RWPE2 (cell line): Measurements from ENCODE around the gene SIX3.

Experiments used
- ATAC-seq: fragments of 200-7000 bp; cut with Tn5 transposase; 3 replicates; pipeline ENCODE4 v1.9.1; 2021; ENCODE audit warnings: low read depth
- DNase-seq: peaks from one replicate; pipeline ENCODE4 v3.0.0-alpha.2; 2020; ENCODE audit warnings: low spot score
- H3K27ac ChIP-seq: fragments of 450-650 bp; 2 replicates; pipeline ENCODE4 v1.5.1; 2017; ENCODE audit warnings: mild to moderate bottlenecking; ENCODE audit not compliant: poor library complexity, severe bottlenecking
- H3K27me3 ChIP-seq: fragments of 250-450 bp; sonication (Bioruptor Pico); 2 replicates; pipeline ENCODE4 v1.5.1; 2021; ENCODE audit warnings: mild to moderate bottlenecking, moderate library complexity; ENCODE audit not compliant: insufficient read depth, poor library complexity, severe bottlenecking
- H3K36me3 ChIP-seq: fragments of 250-450 bp; sonication (Bioruptor Pico); 2 replicates; pipeline ENCODE4 v1.5.1; 2020; ENCODE audit warnings: low read depth, mild to moderate bottlenecking, moderate library complexity
- H3K4me1 ChIP-seq: fragments of 250-450 bp; sonication (Bioruptor Pico); 2 replicates; pipeline ENCODE4 v1.5.1; 2021; ENCODE audit warnings: mild to moderate bottlenecking, moderate library complexity; ENCODE audit not compliant: insufficient read depth, poor library complexity, severe bottlenecking
- H3K4me3 ChIP-seq: fragments of 250-450 bp; sonication (Bioruptor Pico); 2 replicates; pipeline ENCODE4 v1.5.1; 2021; ENCODE audit warnings: mild to moderate bottlenecking, moderate library complexity; ENCODE audit not compliant: severe bottlenecking
- H3K9me3 ChIP-seq: fragments of 250-450 bp; sonication (Bioruptor Pico); 2 replicates; pipeline ENCODE4 v1.5.1; 2021; ENCODE audit warnings: mild to moderate bottlenecking, moderate library complexity; ENCODE audit not compliant: severe bottlenecking
- CTCF ChIP-seq: fragments of 450-650 bp; IDR thresholded peaks from one replicate; pipeline ENCODE4 v1.5.1; 2017; ENCODE audit warnings: mild to moderate bottlenecking, moderate library complexity; ENCODE audit not compliant: poor library complexity, severe bottlenecking

The SIX3 gene

GRCh38 chr2:44935729-44936098 is 5.8 kb upstream of the SIX3 start:
- no peak overlapping the region for H3K4me3 ChIP-seq
- TF ChIP-seq CTCF, result no peak
- H3K9me3 ChIP-seq, result no peaks in the 10 kb centered on the region
- H3K36me3 ChIP-seq, result no peaks in the 10 kb centered on the region
- H3K27me3 ChIP-seq, result peaks cover 100% of the 10 kb centered on the region
- ATAC-seq (no peak), DNase-seq (no peak)
- no peak overlapping the region for H3K27ac ChIP-seq
- no peaks in the 10 kb centered on the region for H3K4me1 ChIP-seq

GRCh38 chr2:44936275-44936674 is 5.2 kb upstream of the SIX3 start:
- Histone ChIP-seq H3K36me3 (no peaks in the 10 kb centered on the region), H3K9me3 (no peaks in the 10 kb centered on the region), H3K27ac (no peak overlapping the region), H3K27me3 (peaks cover 100% of the 10 kb centered on the region), H3K4me1 (no peaks in the 10 kb centered on the region), H3K4me3 (no peak overlapping the region)
- ATAC-seq (no peak), DNase-seq (no peak)
- no peak for TF ChIP-seq CTCF

- H3K27me3 ChIP-seq, result peaks cover 100% of the 10 kb centered on the region
- ATAC-seq (peak; percentile 16; the same call in 1 of the 3 replicates), DNase-seq (peak; percentile 35)
- TF ChIP-seq CTCF, result no peak
- no peaks in the 10 kb centered on the region for H3K4me1 ChIP-seq
- H3K9me3 ChIP-seq, result no peaks in the 10 kb centered on the region
- H3K27ac ChIP-seq, result no peak overlapping the region
- no peaks in the 10 kb centered on the region for H3K36me3 ChIP-seq
- H3K4me3 ChIP-seq, result no peak overlapping the region
Measured at GRCh38 chr2:44936715-44937687, 4.5 kb upstream of the SIX3 start.

GRCh38 chr2:44937688-44938240 is 3.7 kb upstream of the SIX3 start:
- Histone ChIP-seq H3K27me3 (peaks cover 99% of the 10 kb centered on the region), H3K27ac (no peak overlapping the region), H3K4me1 (no peaks in the 10 kb centered on the region), H3K9me3 (no peaks in the 10 kb centered on the region), H3K4me3 (no peak overlapping the region), H3K36me3 (no peaks in the 10 kb centered on the region)
- peak; percentile 27 for DNase-seq
- ATAC-seq, result no peak
- no peak for TF ChIP-seq CTCF
